Activated naive CD8-positive, alpha-beta T cell treated with anti-CD3 and anti-CD28 coated beads, Interleukin-2, amount 10 ng/mL, durations not matched to agents 7 days and 5 days (primary cell): Measurements from ENCODE around the gene BCO2. TPM values are rescaled to one million over a fixed set of nuclear protein-coding genes. Genes with fewer than 3 reads are reported as not detected.
"Not testable (repeated sequence)": the region's sequence is repeated elsewhere in the genome, so short reads cannot be mapped to it uniquely, and the experiment has no call there.

ENCODE experiments used
- ATAC-seq: fragments of 150-1000 bp; cut with Tn5 transposase; one replicate; pipeline ENCODE4 v1.10.0; 2021; ENCODE audit warnings: low read depth, moderate library complexity
- POLR2A ChIA-PET: fragments of 350-600 bp; sonication (Branson Sonifier 250); formaldehyde crosslinking; loops from one replicate; lab custom pipeline; 2021; ENCODE audit warnings: antibody characterized with exemption; lab: Charles Lee
- DNase-seq: peaks from one replicate; pipeline ENCODE4 v3.0.0; 2021
- H3K27ac Mint-ChIP-seq: one replicate; pipeline ENCODE4 v1.8.0; 2022; ENCODE audit warnings: mild to moderate bottlenecking, mixed read lengths
- H3K27me3 Mint-ChIP-seq: one replicate; pipeline ENCODE4 v1.8.0; 2022; ENCODE audit warnings: mild to moderate bottlenecking, moderate library complexity, mixed read lengths
- H3K36me3 Mint-ChIP-seq: one replicate; pipeline ENCODE4 v1.8.0; 2021; ENCODE audit warnings: mild to moderate bottlenecking, mixed read lengths
- H3K4me1 Mint-ChIP-seq: one replicate; pipeline ENCODE4 v1.8.0; 2021; ENCODE audit warnings: mixed read lengths
- H3K4me3 Mint-ChIP-seq: one replicate; pipeline ENCODE4 v1.8.0; 2022; ENCODE audit warnings: mild to moderate bottlenecking, moderate library complexity, mixed read lengths
- H3K9me3 Mint-ChIP-seq: one replicate; pipeline ENCODE4 v1.8.0; 2021; ENCODE audit warnings: mixed read lengths
- total RNA-seq, 2 experiments: library from RNA; stranded (reverse); gene quantifications; one replicate each; pipeline ENCODE4 v1.2.3, GENCODE V29; 2021

Gene BCO2
- total RNA-seq, 2 experiments from 2014 or later: 1.5 to 2.4 TPM

- DNase-seq (no peak), ATAC-seq (no peak)
- Mint-ChIP-seq H3K36me3 (no peaks in the 10 kb centered on the region), H3K9me3 (no peaks in the 10 kb centered on the region), H3K4me3 (no peak overlapping the region), H3K27ac (no peak overlapping the region), H3K27me3 (peaks cover 14% of the 10 kb centered on the region), H3K4me1 (peaks cover 1% of the 10 kb centered on the region)
- POLR2A ChIA-PET: no interaction called here
Measured at GRCh38 chr11:112160091-112160848, 15.0 kb upstream of the BCO2 start.

GRCh38 chr11:112161012-112161411 lies 14.3 kb upstream of the BCO2 start:
- Mint-ChIP-seq H3K4me1 (peaks cover 1% of the 10 kb centered on the region), H3K4me3 (no peak overlapping the region), H3K9me3 (no peaks in the 10 kb centered on the region), H3K27ac (no peak overlapping the region), H3K36me3 (no peaks in the 10 kb centered on the region), H3K27me3 (peaks cover 14% of the 10 kb centered on the region)
- ATAC-seq: no peak
- no peak for DNase-seq
- POLR2A ChIA-PET: no interaction called here

- H3K9me3 Mint-ChIP-seq, POLR2A ChIA-PET, DNase-seq, H3K27ac Mint-ChIP-seq, H3K4me3 Mint-ChIP-seq, H3K36me3 Mint-ChIP-seq, H3K4me1 Mint-ChIP-seq, ATAC-seq: not testable (repeated sequence)
- peaks cover 14% of the 10 kb centered on the region for H3K27me3 Mint-ChIP-seq
Measured at GRCh38 chr11:112162200-112162599, 13.1 kb upstream of the BCO2 start.

GRCh38 chr11:112162761-112163546 lies 12.4 kb upstream of the BCO2 start:
- no peak overlapping the region for H3K27ac Mint-ChIP-seq
- no peak overlapping the region for H3K4me3 Mint-ChIP-seq
- DNase-seq: no peak
- H3K36me3 Mint-ChIP-seq: no peaks in the 10 kb centered on the region
- POLR2A ChIA-PET: no interaction called here
- ATAC-seq: no peak
- no peaks in the 10 kb centered on the region for H3K9me3 Mint-ChIP-seq
- peaks cover 1% of the 10 kb centered on the region for H3K4me1 Mint-ChIP-seq
- H3K27me3 Mint-ChIP-seq: peaks cover 17% of the 10 kb centered on the region

GRCh38 chr11:112163875-112164685 lies 11.2 kb upstream of the BCO2 start, which contains the start of gene IL18:
Gene IL18, minus strand, starts transcription at chr11:112164094. Its CDS starts 9,041 bp downstream, at chr11:112155053.
- Mint-ChIP-seq H3K4me3 (peak within 1 kb of the TSS; percentile 70), H3K4me1 (peaks cover 1% of the 10 kb centered on the region), H3K27ac (no peak within 1 kb of the TSS), H3K27me3 (peaks cover 17% of the 10 kb centered on the region), H3K36me3 (no peaks in the 10 kb centered on the region), H3K9me3 (no peaks in the 10 kb centered on the region)
- DNase-seq: no peak
- POLR2A ChIA-PET: no interaction called here
- no peak for ATAC-seq

- Mint-ChIP-seq H3K27ac (no peak overlapping the region), H3K4me1 (peaks cover 1% of the 10 kb centered on the region), H3K27me3 (peaks cover 17% of the 10 kb centered on the region), H3K36me3 (no peaks in the 10 kb centered on the region), H3K4me3 (no peak overlapping the region), H3K9me3 (no peaks in the 10 kb centered on the region)
- ATAC-seq (no peak), DNase-seq (no peak)
- POLR2A ChIA-PET: no interaction called here
Measured at GRCh38 chr11:112165049-112165448, 10.3 kb upstream of the BCO2 start.

- H3K4me1 Mint-ChIP-seq: peaks cover 1% of the 10 kb centered on the region
- no peaks in the 10 kb centered on the region for H3K36me3 Mint-ChIP-seq
- H3K27ac Mint-ChIP-seq: no peak overlapping the region
- DNase-seq (no peak), ATAC-seq (no peak)
- H3K9me3 Mint-ChIP-seq: no peaks in the 10 kb centered on the region
- H3K27me3 Mint-ChIP-seq: peaks cover 17% of the 10 kb centered on the region
- POLR2A ChIA-PET: no interaction called here
- no peak overlapping the region for H3K4me3 Mint-ChIP-seq
Measured at GRCh38 chr11:112166562-112166961, 8.8 kb upstream of the BCO2 start.

- POLR2A ChIA-PET: no interaction called here
- peaks cover 1% of the 10 kb centered on the region for H3K4me1 Mint-ChIP-seq
- peaks cover 13% of the 10 kb centered on the region for H3K27me3 Mint-ChIP-seq
- H3K9me3 Mint-ChIP-seq: no peaks in the 10 kb centered on the region
- H3K4me3 Mint-ChIP-seq: no peak within 1 kb of the TSS
- ATAC-seq (no peak), DNase-seq (no peak)
- no peaks in the 10 kb centered on the region for H3K36me3 Mint-ChIP-seq
- no peak within 1 kb of the TSS for H3K27ac Mint-ChIP-seq
Measured at GRCh38 chr11:112167145-112167544, 8.2 kb upstream of the BCO2 start, which contains the start of gene TEX12. Gene TEX12, plus strand, starts transcription at chr11:112167372. Its CDS starts 1,897 bp downstream, at chr11:112169269.

- no peak for DNase-seq
- H3K4me3 Mint-ChIP-seq: no peak overlapping the region
- no peaks in the 10 kb centered on the region for H3K9me3 Mint-ChIP-seq
- no peak for ATAC-seq
- H3K27me3 Mint-ChIP-seq: peaks cover 18% of the 10 kb centered on the region
- POLR2A ChIA-PET: no interaction called here
- no peak overlapping the region for H3K27ac Mint-ChIP-seq
- no peaks in the 10 kb centered on the region for H3K36me3 Mint-ChIP-seq
- peaks cover 7% of the 10 kb centered on the region for H3K4me1 Mint-ChIP-seq
Measured at GRCh38 chr11:112172362-112172994, 2.8 kb upstream of the BCO2 start.

GRCh38 chr11:112173152-112173551 lies 2.2 kb upstream of the BCO2 start:
- H3K9me3 Mint-ChIP-seq: no peaks in the 10 kb centered on the region
- H3K4me1 Mint-ChIP-seq: peaks cover 7% of the 10 kb centered on the region
- H3K4me3 Mint-ChIP-seq: no peak overlapping the region
- peaks cover 20% of the 10 kb centered on the region for H3K27me3 Mint-ChIP-seq
- no peak for ATAC-seq
- no peak for DNase-seq
- no peak overlapping the region for H3K27ac Mint-ChIP-seq
- POLR2A ChIA-PET: no interaction called here
- H3K36me3 Mint-ChIP-seq: no peaks in the 10 kb centered on the region

GRCh38 chr11:112175599-112175952 lies 264 bp downstream of the BCO2 start:
- POLR2A ChIA-PET: no interaction called here
- ATAC-seq (no peak), DNase-seq (no peak)
- H3K27me3 Mint-ChIP-seq: peaks cover 31% of the 10 kb centered on the region
- peak overlapping the region; percentile 70 for H3K4me3 Mint-ChIP-seq
- no peak overlapping the region for H3K27ac Mint-ChIP-seq
- H3K36me3 Mint-ChIP-seq: no peaks in the 10 kb centered on the region
- no peaks in the 10 kb centered on the region for H3K9me3 Mint-ChIP-seq
- peaks cover 12% of the 10 kb centered on the region for H3K4me1 Mint-ChIP-seq

- no peak overlapping the region for H3K27ac Mint-ChIP-seq
- peaks cover 12% of the 10 kb centered on the region for H3K4me1 Mint-ChIP-seq
- POLR2A ChIA-PET: no interaction called here
- peaks cover 34% of the 10 kb centered on the region for H3K27me3 Mint-ChIP-seq
- no peaks in the 10 kb centered on the region for H3K9me3 Mint-ChIP-seq
- no peak for DNase-seq
- no peak for ATAC-seq
- no peak overlapping the region for H3K4me3 Mint-ChIP-seq
- no peaks in the 10 kb centered on the region for H3K36me3 Mint-ChIP-seq
Measured at GRCh38 chr11:112176077-112176476, 765 bp downstream of the BCO2 start.

- H3K27me3 Mint-ChIP-seq: peaks cover 34% of the 10 kb centered on the region
- H3K4me1 Mint-ChIP-seq: peaks cover 12% of the 10 kb centered on the region
- POLR2A ChIA-PET: no interaction called here
- ATAC-seq (no peak), DNase-seq (no peak)
- no peak overlapping the region for H3K27ac Mint-ChIP-seq
- no peaks in the 10 kb centered on the region for H3K36me3 Mint-ChIP-seq
- no peak overlapping the region for H3K4me3 Mint-ChIP-seq
- no peaks in the 10 kb centered on the region for H3K9me3 Mint-ChIP-seq
Measured at GRCh38 chr11:112177589-112177988, 2.3 kb downstream of the BCO2 start.
